OCI-LY1 (cell line): Measurements from ENCODE around the gene NEURL1.

ENCODE experiments used
- CTCF ChIP-seq: fragments of 200-600 bp; sonication (generic), shearing (Covaris generic); IDR thresholded peaks from 2 replicates; pipeline ENCODE4 v1.5.1; 2017; ENCODE audit warnings: mild to moderate bottlenecking, antibody characterized with exemption, low read length, moderate library complexity, mixed read lengths
- EZH2 ChIP-seq: fragments of 200-600 bp; sonication (generic), shearing (Covaris generic); IDR thresholded peaks from 2 replicates; pipeline ENCODE4 v1.8.0; 2017; ENCODE audit warnings: borderline replicate concordance, mixed run types, mild to moderate bottlenecking, antibody characterized with exemption, low read length, moderate library complexity, mixed read lengths

GRCh38 chr10:103636492-103636891, 143.0 kb downstream of the NEURL1 start:
- TF ChIP-seq EZH2: no peak
- no peak for TF ChIP-seq CTCF
